Stimulated activated CD4-positive, alpha-beta T cell treated with anti-CD3 and anti-CD28 coated beads, Interleukin-12 subunit alpha, Interleukin-12 subunit beta, amount 100 ng/mL, for 4 hours (primary cell): ENCODE results near the gene SBF1.

Source experiments
- DNase-seq: peaks from one replicate; pipeline ENCODE4 v3.0.0-alpha.2; 2020

The SBF1 gene

GRCh38 chr22:50506611-50507420 lies 32.0 kb upstream of the SBF1 start:
- DNase-seq: peak; percentile 13

GRCh38 chr22:50505776-50506610 lies 31.2 kb upstream of the SBF1 start:
- no peak for DNase-seq

- DNase-seq: no peak
Observed at GRCh38 chr22:50505276-50505775, 30.5 kb upstream of the SBF1 start.

GRCh38 chr22:50504369-50505211 lies 29.8 kb upstream of the SBF1 start:
- no peak for DNase-seq

DNA sequence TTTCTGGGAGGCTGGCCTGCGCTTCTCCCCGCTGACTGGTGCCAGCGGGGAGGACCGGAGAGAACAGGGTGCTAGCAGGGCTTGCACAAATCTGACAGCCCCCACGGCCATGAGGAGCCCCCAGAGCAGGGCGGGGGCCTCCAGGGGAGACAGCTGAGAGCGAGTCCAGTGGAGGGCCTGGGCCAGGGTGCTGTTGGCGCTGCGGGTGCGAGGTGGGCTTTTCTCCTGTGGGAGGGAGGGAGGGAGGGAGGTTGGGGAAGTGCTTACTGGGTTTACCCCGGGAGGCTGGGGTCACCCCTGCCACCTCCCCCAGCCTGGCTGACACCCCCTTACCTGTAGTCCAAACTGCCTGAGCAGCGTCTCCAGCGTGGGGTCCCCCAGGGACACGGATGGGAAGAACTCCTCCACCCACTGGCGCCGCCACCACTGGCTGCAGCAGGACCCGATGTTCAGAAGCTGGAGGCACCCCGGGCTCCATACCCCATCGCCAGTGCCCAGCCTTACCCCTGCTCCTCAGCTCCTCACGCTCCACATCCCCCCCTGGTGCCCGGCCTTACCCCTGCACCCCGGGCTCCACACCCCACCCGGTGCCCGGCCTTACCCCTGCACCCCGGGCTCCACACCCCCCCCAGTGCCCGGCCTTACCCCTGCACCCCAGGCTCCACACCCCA lies 28.8 kb upstream of the SBF1 start:
- DNase-seq: no peak

DNA sequence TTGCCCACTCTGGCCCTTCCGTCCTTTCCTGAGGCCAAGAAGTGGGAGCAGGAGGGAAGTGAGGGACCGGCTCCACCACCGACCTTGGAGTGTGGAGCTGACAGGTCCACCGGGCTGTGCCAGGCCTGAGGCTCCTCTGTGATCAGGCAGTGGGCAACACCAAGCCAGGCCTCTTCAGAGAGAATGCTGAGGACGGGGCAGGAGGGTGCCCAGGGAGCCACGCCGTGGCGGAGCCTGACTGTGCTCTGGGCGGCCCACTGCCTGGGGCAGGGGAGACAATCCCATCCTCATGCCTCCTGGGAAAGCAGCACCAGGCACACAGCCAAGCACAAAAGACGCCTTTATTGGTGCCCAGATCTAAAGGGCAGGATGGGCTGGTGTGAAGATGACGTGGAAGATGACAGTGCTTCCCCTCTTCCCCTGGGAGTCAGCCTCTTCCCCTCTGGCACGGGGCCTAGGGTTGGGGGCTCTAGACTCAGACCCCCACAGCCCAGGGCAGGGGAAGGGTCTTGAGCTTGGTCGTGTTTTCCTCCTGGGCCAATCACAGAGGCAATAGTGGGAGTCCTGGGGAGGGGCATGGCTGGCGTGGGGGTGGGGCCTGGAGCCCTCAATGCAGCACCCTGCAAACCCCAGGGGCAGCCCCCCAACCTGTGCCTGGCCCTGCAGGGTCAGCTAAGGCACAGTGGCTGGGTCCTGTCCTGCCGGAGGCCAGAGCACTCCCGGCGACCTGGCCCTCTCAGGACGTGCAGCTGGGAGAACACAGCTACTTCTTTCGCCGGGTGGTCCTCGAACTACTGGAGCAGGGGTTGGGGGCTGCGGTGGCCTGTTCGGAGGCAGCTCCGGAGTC lies 28.0 kb upstream of the SBF1 start:
- no peak for DNase-seq

- no peak for DNase-seq
Observed at GRCh38 chr22:50502096-50502495, 27.3 kb upstream of the SBF1 start.

DNA sequence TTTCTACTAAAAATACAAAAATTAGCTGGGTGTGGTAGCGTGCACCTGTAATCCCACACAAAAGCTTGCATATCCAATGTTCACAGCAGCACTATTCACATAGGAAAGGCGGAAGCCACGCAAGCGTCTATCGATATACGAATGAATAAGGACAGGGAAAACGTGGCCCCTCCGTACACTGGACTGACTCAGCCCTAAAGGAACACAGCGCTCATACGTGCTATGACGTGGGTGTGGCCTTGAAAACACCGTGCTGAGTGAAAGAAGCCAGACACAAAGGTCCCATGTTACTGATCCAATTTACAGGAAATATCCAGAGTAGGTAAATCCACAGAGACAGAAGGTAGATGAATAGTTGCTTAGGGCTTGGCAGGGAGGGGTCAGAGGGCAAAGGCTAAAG lies 25.6 kb upstream of the SBF1 start:
- DNase-seq: no peak

GRCh38 chr22:50498322-50498890 lies 23.6 kb upstream of the SBF1 start:
- DNase-seq: peak; percentile 54

- no peak for DNase-seq
Observed at GRCh38 chr22:50497093-50497492, 22.3 kb upstream of the SBF1 start.

- no peak for DNase-seq
Observed at GRCh38 chr22:50490531-50491308, 15.9 kb upstream of the SBF1 start.

GRCh38 chr22:50489363-50490243 lies 14.8 kb upstream of the SBF1 start:
- DNase-seq: no peak

DNA sequence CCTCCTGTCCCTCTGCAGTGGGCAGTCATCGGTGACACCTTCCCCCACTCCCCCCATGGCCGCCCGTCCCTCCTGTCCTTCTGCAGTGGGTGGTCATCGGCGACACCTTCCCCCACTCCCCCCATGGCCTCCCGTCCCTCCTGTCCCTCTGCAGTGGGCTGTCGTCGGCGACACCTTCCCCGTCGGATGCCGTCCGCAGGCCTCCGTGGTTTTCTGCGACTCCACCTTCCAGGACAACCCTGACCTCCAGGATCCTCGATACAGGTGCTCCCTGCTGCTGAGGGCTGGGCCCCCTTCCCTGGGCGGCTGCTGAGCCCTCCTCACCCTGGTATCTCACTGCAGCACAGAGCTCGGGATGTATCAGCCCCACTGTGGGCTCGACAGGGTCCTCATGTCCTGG lies 14.1 kb upstream of the SBF1 start:
- no peak for DNase-seq

DNA sequence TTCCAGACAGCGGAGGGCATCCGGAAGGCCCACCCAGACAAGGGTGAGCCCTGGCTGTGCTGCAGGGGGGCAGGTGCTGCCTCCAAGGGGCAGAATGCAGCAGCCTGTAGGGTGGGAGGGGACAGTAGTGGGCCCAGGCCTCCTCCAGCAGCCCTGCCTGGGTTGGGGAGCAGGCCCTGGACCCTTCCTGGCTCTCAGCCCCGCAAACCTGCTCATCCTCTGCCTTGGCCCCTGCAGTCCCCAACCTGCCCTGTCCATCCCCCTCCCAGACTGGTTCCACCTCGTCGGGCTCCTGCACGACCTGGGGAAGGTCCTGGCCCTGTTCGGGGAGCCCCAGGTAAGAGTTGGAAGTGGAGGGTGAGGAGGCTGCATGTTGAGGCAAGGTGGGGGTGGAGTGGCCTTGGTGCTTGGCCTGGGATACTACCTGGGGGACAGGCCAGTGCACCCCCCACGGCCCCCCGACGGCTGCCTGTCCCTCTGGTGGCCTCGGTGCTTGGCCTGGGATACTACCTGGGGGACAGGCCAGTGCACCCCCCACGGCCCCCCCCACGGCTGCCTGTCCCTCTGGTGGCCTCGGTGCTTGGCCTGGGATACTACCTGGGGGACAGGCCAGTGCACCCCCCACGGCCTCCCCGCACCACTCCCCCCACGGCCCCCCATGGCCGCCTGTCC lies 13.3 kb upstream of the SBF1 start:
- DNase-seq: no peak

GRCh38 chr22:50487290-50488005 lies 12.6 kb upstream of the SBF1 start:
- no peak for DNase-seq

- DNase-seq: no peak
Observed at GRCh38 chr22:50486561-50487289, 11.9 kb upstream of the SBF1 start, which contains the start of gene MIOX. Gene MIOX, plus strand, starts transcription at chr22:50486859. Its CDS starts 39 bp downstream, at chr22:50486898.
